Measurements from ENCODE around the gene ICAM2.
A peak's percentile ranks its signal among the peaks of the same experiment; 100 is the strongest.
"Not testable (repeated sequence)": the region's sequence is repeated elsewhere in the genome, so short reads cannot be mapped to it uniquely, and the experiment has no call there.

The ICAM2 gene

DNA sequence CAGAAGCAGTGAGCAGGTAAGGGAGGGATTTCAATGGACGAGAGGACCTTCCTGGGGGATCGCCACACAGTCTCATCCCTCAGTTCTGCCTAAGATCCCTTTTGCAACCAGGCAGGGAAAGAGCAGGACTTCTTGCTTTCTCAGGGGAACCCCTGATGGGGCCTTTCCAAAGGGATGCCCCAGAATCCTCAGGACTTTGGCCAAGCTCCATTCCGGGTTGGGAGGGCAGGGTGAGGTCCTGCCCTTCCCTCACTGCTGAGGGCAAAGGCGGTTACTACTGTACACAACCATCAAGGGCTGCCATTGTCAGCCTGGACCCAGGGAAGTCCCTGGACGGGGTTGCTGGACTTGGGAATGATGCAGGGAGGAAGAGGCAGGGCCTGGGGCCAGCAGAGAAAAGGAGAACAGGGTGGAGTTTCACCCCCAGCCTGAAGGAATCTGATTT lies 12.6 kb downstream of the ICAM2 start:
- no peak for DNase-seq

DNA sequence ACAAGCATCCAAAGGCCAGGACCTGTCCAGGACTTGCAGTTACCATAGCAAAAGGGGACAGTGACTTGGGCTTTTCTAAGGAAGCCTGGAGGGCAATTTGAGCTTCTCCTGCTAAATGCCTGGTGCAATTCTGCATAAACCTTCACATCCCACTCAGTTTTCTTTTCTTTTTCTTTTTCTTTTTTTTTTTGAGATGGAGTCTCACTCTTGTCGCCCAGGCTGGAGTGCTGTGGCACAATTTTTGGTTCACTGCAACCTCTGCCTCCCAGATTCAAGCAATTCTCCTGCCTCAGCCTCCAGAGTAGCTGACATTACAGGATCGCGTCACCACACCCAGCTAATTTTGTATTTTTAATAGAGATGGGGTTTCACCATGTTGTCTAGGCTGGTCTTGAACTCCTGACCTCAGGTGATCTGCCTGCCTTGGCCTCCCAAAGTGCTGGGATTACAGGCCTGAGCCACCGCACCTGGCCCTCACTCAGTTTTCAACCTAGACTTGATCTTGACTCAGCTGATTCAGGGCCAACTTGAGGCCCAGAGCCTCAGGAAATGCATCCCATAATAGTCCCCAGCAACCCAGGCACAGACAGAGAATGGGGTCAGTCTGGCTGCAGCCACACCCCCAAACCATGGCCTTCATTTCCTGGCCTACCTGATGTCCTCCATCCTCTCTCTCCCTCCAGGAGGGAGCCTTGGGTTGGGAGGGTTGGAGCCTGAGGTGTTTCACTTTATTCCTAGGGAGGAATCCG lies 13.2 kb downstream of the ICAM2 start:
- not testable (repeated sequence) for DNase-seq

DNA sequence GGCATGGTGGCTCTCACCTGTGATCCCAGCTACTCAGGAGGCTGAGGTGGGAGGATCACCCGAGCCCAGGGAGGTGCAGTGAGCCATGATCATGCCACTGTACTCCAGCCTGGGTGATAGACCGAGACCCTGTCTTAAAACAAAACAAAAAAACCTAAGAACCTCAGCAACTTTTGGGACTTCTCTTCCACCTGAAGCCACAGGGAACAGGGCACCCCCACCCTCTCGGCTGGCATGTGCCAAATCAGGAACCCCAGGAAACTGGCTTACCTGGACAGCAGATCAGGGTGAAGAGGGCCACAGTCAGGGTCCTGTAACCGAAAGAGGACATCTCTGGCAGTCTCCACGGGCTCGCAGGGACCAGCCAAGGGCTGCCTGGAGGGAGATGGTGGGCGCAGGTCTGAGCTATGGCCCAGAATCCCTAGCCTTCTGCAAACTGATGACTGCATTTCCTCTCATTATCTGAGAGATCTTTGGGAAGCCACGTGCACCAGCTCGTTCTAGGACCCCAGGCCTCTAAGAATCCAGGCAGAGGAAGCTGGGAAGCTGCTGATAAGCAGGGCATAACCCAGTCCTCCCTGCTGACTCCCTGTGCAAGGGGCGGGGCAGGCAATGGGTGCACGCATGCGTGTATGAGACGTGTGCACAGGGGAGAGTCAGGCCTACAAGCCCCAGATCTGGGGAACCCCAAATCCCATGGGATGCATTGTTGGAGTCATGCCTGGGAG lies 13.9 kb downstream of the ICAM2 start:
- no peak for DNase-seq

DNA sequence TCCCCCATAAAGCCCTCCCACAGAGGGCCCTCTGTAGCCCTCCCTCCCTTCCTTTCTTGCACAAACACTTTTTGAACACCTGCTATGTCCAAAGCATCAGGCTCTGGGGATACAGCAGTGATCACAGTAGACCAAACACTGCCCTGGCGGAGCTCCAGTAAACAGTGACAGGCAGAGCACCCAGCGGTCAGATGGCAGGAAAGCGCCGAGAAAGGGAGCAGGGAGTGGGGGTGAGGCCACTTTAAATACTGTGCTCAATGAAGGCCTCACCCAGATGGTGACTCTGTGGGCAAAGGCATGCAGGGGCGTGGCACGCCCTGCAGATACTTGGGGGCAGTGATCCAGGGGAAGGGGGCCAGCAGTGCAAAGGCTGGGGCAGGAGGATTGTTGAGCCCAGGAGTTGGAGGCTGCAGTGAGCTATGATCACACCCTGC lies 14.7 kb downstream of the ICAM2 start:
- no peak for DNase-seq

DNA sequence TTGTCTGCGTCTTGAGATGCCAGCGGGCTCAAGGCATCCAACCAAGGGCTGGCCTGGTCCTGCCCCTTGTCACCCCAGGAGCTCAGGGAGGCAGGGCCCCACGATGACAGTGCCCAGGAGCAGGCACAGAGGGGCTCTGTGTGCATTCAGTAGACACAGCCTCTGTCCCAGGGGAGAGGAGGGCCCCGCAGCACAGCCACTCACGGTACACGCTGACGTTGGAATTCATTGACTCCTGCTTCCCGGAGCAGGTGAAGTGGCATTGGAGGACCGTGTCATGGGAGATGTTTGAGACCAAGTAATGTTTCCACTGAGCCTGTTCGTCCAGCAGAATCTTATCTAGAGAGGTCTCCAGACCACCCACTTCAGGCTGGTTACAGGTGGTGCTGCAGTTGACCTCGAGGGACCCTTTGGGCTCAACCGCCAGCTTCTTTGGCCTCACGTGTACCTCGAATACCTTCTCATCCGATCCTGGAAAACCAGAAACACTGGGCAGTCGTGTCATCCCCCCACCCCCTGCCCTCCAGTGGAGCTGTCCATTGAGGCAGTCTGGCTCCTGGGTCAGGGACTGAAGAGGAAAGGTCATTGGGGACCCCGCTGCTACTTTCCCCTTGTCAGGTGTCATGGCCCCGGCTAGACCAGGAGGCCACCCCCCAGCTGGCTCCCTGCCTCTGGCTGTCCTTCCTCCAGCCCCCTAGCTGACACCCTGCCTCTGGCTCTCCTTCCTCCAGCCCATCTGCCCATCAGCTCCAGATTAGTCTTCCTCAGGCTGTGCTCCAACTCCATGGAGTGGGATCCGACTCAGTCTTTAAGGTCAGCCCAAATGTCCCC lies 15.3 kb downstream of the ICAM2 start:
- DNase-seq = no peak

DNA sequence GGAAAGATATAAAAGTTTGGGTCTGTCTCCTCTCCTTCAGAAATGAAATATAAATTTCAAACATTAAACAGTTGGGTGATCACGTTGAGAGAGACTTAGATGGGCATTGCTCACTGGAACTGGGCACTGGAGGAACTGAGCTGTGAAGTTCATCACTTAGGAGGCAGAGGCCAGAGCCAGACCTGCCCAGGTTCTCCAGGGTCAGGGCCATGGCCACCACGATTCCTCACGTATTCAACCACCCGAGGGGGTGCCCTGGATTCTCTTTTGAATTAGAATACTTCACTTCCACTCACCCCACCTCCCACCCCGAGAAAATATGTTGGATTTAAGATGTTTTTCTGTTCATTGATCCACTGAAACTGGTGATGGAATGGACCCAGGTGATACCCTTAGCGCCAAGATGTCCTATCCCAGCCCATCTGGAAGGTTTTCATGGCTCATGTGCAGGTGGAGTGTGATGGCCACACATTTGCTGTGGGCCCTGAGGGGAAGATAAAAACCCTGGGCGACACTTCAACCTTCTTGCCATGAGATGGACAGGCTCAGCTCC lies 16.1 kb downstream of the ICAM2 start:
- DNase-seq = no peak

DNA sequence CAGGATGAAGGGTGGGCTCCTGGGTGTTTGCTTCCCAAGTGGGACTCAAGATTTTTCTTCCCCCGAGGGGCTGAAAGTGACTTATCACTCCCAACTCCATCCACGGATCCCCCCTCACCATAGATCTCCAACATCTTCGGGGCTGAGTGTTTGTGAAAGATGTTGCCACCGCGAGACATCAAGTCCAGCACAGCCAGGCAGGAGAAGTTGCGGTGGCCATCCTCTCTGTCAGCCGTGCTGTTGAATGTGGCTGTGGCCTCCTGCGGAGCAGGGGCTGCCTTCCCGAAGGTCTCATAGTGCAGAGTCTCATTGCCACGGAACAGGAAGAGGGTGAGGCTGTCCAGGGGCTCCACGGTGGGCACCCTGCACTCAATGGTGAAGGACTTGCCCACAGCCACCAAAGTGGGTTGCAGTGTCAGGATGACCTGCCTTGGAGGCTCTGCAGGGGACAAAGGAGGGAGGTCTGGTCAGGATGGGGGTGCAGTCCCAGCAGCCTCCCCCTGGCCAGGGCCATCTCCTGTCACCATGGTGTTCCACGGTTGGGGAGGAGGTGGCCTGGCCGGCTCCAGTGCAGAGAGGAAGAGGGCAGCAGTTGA lies 16.8 kb downstream of the ICAM2 start:
- DNase-seq = no peak

DNA sequence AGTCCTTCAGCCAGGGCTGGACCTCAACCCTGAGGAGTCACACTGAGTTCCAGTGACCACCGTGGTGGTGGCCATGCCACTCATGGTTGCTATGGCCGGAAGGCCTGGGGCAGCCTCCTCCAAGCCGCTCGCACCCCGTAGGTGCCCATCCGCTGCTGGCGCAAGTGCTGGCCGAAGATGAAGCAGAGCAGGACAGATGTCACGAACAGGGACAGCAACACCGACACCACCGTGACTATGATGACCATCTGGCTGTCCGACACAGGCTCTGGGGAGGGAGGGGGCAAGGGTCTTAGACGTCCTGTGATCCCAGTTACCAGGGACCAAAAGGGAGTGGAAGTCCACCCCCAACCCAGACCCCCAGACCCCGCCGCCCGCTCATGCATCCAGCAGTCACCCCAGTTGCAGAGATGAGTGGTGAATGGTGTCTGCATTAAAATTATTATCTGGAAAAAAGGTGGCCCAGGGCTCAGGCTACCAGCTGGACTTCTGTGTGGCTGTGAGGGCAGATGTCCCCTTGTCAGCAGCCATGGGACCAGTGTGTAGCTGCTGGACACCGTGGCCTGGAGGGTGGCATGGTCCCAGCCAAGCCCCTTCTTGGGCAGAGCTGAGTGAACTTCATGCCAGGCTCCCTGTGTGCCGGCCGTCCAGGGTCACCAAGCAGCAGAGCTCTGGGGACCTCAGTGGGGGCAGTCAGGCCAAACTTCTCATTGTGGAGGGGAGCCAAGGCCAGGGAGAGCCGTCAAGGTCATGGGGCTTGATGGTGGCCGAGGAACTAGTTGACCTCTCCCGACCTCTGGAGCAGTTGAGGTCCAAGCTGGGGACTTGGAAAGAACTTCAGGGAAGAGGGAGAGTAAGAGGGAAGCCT lies 17.5 kb downstream of the ICAM2 start:
- DNase-seq = no peak

DNA sequence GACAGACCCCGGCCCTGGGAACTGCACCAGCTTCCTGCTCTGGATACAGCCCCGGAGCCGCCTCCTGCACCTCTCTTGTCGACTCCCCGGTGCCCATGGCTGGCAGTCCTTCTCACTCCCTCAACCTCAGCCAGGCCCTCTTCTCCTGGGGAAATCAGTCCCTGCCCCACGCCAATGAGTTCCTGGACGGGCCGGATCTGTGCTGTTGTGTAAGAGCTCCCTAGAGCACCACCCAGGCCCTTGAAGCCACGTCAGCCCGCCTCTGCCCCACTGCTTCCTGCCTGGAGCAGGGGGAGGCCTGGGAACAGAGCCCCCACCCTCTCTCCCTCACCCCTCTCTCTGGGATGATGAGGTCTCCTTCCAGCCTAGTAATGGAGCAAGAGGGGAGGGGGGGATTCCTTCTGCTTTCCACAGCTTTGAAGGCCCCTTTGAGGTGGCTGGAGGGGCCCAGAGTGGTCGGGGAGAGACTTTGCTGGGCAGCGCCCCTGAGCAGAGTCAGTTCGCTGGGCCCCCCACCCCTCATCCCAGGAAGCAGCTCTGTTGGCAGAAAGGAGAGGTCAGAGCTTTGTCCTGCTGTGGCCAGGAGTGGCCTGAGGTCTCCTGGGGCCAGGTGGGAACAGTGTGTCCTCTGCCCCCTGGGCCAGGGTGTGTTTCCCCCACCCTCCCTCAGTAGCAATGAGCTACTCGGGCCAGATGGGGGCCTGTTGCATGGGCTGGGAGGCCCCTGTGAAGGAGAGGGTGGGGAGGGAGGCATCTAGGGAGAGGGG lies 18.5 kb downstream of the ICAM2 start:
- no peak for DNase-seq

DNA sequence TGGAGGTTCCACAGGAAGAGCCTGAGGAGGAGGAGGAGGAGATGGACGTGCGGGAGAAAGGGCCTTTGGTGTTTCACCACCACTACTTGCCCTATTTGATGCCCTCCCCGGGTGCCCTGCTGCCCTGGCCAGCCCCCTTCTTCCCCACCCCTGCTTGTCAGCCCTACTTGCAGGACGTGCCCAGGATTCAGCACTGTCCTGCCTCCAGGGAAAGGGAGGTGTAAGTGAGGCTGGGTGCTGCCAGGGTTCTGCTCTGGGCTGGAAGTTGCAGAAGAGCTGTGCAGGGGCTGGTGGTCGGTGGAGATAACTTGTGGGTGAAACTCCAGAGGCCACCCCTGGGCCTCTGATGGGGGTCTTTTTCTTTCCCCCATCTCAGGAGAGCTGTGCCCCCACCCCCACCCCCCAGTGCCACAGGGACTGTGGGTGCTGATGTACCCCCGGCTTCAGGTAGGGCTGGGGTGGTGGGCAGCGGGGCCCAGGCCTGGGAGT lies 19.3 kb downstream of the ICAM2 start:
- no peak for DNase-seq

DNA sequence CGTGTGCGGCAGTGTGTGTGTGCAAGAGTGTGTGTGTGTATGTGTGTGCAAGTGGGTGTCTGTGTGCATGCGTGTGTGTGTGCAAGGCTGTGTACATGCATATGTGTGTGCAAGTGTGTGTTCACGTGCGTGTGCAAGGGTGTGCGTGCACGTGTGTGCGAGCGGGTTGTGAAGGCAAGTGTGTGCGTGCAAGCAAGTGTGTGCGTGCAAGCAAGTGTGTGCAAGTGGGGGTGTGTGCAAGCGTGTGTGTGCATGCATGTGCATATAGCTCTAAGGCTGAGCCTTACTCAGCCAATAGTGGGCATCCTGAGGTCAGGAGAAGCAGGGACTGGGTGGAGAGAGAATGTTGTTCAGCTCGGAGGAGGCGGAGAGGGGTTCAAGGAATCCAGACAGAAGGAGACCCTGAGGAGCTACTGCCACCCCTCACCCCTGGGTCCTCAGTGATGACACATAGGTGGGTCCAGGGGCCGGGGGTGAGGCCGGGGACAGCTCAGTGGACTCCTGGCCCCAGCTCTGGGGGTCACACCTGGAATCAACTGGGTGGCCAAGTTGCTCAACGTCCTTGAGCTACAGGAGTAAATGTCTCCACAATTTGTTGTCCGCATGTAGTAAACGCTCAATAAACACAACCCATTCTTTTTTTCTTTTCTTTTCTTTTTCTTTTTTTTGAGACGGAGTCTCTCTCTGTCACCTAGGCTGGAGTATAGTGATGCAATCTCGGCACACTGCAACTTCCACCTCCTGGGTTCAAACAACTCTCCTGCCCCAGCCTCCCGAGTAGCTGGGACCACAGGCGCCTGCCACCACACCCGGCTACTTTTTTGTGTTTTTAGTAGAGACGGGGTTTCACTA lies 20.5 kb downstream of the ICAM2 start:
- DNase-seq = no peak

DNA sequence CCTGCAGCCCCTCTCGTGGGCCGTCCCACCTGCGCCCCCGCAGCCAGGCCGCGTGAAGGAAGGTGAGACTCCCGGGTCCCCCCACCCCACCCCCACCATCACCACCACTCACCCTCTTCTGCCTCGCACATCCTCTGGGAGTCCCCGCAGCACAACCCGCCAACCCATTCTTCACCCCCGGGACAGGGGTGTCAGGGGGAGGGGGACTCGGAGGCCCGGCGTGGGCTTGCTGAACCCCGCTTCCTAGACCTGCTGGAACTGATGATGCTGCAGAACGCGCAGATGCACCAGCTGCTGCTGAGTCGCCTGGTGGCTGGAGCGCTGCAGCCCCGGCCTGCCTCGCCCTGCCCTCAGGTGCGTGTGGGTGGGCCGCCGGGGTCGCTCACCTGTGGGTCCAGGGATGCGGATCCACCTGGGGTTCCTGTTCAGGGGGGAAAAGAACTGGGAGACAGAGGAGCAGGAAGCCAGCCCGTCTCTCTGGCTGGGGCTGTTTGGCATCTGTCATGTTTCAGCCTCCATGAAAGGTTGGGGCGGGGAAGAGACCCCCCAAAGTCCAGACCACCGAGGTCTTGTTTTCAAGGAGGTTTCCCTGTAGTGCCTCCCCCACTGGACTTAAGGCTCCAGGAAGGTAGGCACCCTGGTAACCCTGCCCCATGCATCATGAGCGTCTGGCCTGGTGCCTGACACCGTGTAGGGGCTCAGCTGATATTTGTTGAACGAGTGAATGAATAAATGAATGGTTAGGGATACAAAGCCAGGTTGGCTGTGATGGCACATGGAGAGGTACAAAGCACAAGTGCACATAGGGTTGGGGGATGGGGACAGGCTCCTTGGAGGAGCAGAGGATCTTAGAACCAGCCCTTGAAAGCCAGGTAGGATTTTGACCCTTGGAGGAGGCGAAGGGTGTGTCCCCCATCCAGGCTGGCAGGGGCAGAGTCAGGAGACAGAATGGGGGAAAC lies 21.4 kb downstream of the ICAM2 start:
- no peak for DNase-seq

DNA sequence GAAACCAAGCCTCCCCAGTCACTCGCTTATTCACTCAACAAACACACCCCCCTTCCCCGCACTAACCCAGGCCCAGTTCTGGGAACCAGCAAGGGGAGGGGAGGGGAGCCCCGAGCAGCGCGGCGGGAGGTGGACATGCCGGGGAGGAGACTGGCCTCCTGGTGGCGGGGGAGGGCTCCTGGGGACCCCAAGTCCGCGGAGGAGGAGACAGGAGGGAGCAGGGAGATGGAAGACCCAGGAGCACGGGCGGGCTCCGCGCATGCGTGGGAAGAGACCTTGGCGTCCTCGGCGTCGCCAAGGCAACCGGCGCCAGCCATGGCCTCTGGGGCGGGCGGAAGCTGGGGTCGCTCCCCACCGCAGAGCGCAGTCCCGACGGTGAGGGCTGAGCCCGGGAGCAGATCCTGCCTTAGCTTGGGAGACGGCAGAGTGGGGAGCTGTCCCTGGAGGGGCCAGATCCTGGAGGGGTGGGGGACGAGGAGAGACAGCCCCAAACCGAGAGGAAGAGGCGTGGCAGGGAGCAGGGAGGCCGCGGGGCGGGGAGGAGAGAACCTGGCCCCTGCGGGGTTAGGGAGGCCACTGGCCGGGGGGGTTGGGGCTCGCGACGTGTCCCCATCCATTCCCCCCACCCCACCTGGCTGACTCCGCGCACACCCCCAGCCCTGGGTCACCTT lies 22.2 kb downstream of the ICAM2 start, which contains the start of gene PRR29:
PRR29 (plus strand) TSS at position 302 of the 671 bp plus-strand sequence; CDS start at position 316, 14 bp downstream.
- peak; percentile 70 to 79 for DNase-seq

DNA sequence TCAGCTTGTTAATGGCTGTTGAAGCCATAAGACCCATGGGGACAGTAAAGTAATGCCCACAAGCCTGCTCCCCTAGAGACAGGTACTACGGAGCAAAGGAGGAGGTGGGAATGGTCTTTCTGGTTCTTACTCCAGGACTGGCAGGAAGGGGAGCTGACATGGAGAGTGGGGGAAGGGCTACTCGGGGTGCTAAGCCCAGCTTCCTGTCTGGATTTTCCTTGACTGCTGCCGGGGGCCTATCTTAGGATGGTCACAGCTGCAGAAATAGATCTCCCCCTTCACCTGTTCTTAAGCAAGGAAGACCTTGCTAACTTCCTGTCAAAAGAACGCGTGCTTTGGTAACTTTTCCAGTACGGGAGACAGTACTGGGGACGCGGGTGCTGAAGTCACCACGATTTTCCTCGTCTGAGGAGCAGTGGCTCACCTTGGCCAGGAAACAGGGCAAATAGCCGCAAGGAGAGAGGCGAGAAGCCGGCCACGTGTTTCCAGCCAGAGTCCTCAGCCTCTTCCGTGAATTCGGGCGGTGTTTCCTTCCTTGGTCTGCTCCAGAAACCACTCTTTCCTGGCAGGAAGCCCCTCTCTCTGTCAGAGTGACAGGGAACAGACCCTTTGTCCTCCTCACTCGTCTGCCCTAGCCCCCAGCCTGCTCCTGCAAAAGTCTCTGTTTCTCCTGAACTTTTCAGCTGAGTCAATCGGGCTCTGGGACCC lies 22.9 kb downstream of the ICAM2 start:
- DNase-seq = no peak

DNA sequence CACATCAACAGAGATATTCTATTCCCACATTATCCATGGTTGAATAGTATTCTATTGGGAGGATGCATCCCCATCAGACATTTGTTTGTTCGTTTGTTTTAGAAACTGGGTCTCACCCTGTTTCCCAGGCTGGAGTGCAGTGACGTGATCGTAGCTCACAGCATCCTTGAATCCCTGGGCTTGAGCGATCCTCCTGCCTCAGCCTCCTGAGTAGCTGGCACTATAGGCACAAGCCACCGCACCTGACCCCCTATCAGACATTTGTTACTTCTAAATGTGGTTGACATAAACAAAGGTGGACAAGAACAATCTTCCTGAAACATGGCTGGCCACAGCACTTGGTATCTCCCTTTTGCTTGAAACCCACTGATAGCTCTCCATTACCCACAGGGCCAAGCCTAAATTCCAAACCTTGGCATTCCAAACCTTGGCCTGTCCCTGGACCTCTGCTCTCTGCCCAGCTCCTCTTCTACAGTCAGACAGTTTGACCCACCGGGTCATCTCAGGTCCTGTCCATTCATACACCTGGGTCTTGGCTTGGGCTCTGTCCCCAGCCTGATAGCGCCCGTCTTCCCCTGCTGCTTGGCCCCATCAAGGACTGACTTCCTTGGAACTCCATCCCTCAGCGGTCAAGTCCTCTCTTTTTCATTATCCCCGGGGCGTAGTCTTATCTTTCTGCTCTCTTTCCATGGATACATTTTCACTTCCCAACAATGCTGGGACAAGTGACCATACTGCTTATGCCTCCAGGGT lies 23.8 kb downstream of the ICAM2 start:
- DNase-seq = no peak

DNA sequence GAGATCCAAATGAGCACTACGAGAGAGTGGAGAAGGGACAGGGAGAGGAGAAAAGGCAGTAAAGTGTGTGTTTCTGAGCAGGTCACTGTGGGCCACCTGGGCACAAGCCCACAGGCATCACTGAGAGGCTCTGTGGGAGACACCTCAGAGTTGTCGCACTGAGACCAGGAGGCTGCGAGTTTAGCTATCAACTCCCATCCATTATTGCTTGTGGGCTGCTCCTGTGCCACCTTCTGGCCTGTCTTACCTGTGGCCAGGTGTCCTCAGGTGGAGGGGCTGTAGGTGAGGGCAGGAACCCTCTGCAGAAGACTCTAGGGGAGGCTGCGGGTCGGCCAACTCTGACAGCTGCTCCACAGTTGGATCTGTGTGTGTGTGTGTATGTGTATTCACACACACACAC lies 24.8 kb downstream of the ICAM2 start:
- DNase-seq = no peak

Data from stimulated activated CD4-positive, alpha-beta T cell treated with anti-CD3 and anti-CD28 coated beads, Interleukin-2, amount 100 ng/mL, for 24 hours (primary cell).